GM13976 (cell line): ENCODE data around the gene SAP130.

ENCODE experiments used
- DNase-seq: peaks from one replicate; pipeline ENCODE4 v3.0.0; 2012; ENCODE audit warnings: low spot score
- in situ Hi-C: fragments of 300-500 bp; cut with MboI; formaldehyde crosslinking; loops from one replicate; pipeline ENCODE4 v1.12.0; 2022; ENCODE audit warnings: low sequenced_read_pairs, mixed read lengths, inconsistent platforms; ENCODE audit not compliant: unreplicated experiment
- TF ChIP-seq, protein P1 (sequence below): IDR thresholded peaks from 2 replicates; pipeline ENCODE4 v1.5.1; 2012; ENCODE audit warnings: borderline replicate concordance, mild to moderate bottlenecking; ENCODE audit not compliant: insufficient read depth; ENCODE audit errors: extremely low read depth, missing control alignments, control extremely low read depth

Gene SAP130

DNA sequence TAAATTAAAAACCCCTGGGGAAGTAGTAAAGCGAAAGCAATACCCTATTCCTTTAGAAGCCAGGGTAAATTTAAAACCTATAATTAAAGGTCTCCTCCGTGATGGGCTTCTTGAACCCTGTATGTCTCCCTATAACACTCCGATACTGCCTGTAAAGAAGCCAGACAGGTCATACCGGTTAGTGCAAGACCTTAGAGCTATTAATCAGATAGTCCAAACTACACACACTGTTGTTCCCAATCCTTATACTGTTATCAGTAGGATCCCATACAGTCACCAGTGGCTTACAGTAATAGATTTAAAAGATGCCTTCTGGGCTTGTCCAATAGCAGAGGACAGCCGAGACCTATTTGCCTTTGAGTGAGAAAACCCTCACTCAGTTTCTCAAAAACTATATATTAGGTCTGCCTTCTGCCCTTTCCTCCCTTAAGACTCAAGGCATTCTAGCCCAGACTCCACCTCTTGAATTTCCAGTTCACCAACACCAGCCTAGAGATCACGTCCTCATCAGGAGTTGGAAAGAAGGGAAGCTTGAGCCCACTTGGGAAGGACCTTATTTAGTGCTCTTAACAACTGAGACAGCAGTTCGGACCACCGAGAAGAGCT is 12.4 kb upstream of the SAP130 start:
- in situ Hi-C loops, result no loop called here
- TF ChIP-seq, protein P1, sequence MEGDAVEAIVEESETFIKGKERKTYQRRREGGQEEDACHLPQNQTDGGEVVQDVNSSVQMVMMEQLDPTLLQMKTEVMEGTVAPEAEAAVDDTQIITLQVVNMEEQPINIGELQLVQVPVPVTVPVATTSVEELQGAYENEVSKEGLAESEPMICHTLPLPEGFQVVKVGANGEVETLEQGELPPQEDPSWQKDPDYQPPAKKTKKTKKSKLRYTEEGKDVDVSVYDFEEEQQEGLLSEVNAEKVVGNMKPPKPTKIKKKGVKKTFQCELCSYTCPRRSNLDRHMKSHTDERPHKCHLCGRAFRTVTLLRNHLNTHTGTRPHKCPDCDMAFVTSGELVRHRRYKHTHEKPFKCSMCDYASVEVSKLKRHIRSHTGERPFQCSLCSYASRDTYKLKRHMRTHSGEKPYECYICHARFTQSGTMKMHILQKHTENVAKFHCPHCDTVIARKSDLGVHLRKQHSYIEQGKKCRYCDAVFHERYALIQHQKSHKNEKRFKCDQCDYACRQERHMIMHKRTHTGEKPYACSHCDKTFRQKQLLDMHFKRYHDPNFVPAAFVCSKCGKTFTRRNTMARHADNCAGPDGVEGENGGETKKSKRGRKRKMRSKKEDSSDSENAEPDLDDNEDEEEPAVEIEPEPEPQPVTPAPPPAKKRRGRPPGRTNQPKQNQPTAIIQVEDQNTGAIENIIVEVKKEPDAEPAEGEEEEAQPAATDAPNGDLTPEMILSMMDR, result no peak
- no peak for DNase-seq

DNA sequence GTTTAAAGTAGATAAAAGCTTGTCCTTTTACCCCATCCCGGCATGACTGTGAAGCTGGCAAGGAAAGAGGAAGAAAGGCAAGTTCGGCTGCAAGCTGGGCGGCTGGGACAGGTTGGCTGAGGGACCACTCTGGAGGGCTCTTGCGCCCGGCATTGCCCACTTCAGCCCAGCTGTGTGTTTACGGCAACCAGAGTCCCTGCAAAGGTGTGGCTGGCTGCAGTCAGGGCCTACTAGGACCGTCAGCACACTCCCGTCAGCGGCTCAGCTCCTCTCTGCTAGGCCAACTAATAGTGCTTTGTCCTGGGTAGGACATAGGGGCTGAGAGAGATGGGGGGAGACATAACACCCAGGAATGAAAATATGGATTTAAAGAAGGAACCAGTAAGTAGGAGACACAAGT is 11.7 kb upstream of the SAP130 start:
- DNase-seq, result no peak
- in situ Hi-C loops, result no loop called here
- TF ChIP-seq, protein P1, result no peak

DNA sequence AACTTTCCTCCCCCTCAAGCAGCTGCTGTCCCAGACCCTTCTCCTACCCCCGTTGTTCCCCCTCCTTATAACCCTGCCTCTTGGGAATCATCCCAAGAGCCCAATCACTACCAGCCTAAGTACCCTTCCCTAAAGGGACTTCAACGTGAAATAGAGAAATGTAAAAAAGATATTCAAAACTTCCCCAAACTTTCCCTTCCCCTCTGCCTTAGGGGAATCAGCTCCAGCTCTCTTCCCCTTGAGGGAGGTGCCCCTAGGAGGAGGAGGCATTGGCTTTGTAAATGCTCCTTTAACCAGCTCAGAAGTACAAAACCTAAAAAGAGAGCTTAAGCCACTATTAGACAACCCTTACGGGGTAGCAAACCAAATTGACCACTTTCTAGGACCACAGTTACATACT is 10.6 kb upstream of the SAP130 start:
- in situ Hi-C loops, result no loop called here
- TF ChIP-seq, protein P1, result no peak

DNA sequence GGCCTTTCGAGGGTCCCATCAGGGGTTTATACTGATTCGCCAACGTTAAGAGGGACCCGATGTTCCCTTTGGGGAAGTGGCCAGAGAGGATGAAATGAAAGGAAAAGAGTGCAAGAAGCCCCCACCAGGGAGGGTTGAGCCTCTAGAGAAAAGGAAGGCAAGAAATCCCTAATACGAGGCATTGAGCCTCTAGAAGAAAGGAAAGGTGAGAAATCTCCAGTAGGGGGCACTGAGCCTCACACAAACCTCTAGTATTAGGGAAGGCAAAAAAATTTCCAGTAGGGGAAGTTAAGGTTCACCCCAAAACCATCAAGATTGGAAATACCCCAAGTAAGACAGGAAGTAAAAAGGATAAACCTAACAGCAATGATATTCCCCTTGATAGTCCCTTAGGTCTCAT is 9.8 kb upstream of the SAP130 start:
- DNase-seq, result no peak
- TF ChIP-seq, protein P1, result no peak
- in situ Hi-C loops, result no loop called here

More for the DNA sequence above, 10.6 kb upstream of the SAP130 start:
- no peak for DNase-seq

DNA sequence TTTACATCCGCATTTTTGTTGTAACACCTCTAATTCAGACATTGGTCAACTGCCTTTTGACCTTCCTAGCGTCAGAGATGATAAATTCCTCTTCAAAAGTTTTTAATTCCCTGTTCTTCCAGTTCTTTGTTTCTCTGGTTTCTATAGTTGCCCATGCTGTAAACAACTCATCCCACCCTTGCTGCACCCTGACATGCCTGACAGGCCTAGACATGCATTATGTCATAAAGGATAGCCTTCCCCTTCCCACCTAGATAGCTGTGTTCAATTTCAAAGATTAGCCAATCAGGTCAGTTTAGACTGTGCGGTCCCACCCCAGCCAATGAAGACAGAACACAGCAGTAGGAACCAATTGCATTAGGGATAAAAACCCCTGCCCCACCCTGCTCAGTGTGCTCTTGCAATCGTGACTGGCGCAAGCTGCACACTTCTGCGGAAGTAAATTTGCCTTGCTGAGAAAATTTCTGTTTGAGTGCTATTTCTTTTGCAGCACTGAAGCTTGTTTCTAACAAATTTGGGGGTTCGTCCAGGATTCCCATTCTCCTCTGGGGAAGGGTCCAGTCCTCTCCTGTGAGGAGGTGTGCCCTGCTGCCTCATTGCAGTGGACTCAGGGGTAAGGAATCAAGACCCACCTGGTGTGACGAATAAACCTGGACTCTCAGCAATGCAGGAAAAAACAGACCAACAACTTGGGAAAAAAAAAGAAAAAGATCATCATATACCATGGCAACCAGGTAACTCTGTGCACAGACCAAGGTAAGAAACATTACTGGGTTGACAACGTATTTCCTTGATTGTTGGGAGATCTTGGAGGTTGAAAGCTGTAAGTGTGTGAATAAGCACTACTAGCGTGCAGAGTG is 9.1 kb upstream of the SAP130 start:
- TF ChIP-seq, protein P1, result no peak
- in situ Hi-C loops, result no loop called here
- no peak for DNase-seq

DNA sequence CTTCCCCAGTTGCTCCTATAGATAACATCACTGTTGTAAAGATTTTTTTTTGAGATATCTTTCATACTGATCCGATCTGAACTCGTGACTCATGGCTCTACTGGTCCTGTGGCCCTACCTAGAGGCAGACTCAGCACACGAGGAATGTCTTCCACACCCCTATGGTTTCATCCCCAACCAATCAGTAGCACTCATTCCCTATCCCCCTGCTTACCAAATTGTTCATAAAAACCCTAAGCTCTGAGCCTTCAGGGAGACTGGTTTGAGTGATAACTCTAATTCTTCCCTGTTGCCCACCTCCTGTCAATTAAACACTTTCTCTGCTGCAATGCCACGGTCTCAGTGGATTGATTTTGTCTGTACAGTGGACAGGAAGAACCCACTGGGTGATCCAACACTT is 4.2 kb upstream of the SAP130 start:
- TF ChIP-seq, protein P1, result no peak
- no peak for DNase-seq
- in situ Hi-C loops, result no loop called here
